Right ventricle myocardium superior (tissue), 1 donor: ENCODE results near the gene NEIL3. TPM values are rescaled to one million over a fixed set of nuclear protein-coding genes. Genes with fewer than 3 reads are reported as not detected.
A peak's percentile ranks its signal among the peaks of the same experiment; 100 is the strongest.
"Not testable (repeated sequence)": the region's sequence is repeated elsewhere in the genome, so short reads cannot be mapped to it uniquely, and the experiment has no call there.

Experiments
- ATAC-seq: fragments of 200-7000 bp; cut with Tn5 transposase; one replicate; pipeline ENCODE4 v1.9.1; 2020; ENCODE audit warnings: mild to moderate bottlenecking; ENCODE audit not compliant: poor library complexity
- DNase-seq: peaks from one replicate; pipeline ENCODE4 v3.0.0-alpha.2; 2020
- intact Hi-C: fragments of 100-400 bp; cut with DNase I; formaldehyde crosslinking; loops from one replicate; pipeline ENCODE4 v1.11.2; 2022
- total RNA-seq: library from RNA; stranded (reverse); fragmentation: NEBNext Ultra II Directional; extraction: Animal tissue kit (Norgen Biotek cat#: 25700); gene quantifications from one replicate; pipeline ENCODE4 v1.2.1, GENCODE V29; 2021
- donor health status: DM: no; HTN: yes; CAD: no; lungs with severe emphysema.

The NEIL3 gene
- total RNA-seq, 1 donor from 2014 or later: not detected

DNA sequence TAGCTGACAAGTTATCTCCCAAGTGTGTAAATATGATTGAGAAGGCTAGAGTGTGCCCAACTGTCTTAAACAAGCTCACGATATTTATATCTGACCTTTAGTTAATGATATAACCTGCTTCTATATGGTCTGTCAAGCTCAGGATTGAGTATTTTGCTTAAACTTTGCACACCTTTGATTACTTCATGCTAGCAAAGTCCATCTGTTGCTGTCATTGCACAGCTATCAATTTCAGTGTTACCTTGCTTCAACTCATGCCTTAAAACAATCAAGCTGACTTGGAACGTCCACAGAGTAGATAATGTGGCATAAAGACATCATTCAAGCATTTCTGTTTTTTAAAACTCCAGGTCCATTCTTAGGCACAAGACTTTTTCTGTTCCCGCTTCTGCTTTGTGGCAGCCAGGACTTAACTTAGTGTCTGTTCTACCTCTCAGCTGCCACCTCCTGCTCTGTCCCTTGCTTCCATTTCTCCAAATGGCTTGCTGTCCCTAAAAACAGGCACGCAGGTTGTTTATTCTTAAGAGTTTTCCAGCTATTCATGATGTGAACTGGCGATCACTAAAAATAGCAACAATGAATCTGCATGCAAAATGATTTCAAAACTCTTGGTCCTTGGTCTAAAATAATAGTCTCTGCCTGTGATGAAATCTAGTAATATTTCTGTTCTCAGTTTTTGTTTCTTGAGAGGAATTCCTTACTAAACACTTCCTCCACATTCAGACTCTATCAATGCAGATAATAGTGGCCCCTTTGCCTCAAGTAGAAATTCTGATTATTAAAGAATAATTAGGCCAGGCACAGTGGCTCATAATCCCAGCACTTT lies 16.3 kb upstream of the NEIL3 start:
- intact Hi-C loops: no loop called here
- ATAC-seq: no peak
- no peak for DNase-seq

DNA sequence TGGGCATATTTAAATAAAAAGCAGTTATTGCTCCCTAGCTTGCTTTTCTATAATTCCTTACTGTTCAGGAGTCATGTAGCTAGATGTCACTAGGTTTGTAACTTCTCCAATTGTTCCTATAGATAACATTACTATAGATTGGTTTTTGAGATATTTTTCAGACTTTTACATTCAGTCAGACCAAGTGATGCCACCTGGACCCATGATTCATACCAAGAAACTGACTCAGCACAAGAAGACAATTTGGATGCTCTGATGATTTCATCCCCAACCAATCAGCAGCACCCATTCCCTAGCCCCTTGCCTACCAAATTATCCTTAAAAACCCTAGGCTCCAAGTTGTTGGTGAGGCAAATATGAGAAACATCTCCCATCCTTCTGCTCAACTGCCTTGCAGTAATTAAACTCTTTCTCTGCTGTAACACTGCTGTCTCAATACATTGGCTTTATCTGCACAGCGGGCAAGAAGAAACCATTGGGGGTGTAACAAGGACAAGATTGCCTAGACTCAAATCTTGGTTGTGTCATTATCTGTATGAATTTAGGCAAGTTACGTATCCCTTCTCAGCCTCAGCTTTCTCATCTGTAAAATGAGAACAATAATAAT lies 11.8 kb upstream of the NEIL3 start:
- no peak for ATAC-seq
- intact Hi-C loops: no loop called here

DNA sequence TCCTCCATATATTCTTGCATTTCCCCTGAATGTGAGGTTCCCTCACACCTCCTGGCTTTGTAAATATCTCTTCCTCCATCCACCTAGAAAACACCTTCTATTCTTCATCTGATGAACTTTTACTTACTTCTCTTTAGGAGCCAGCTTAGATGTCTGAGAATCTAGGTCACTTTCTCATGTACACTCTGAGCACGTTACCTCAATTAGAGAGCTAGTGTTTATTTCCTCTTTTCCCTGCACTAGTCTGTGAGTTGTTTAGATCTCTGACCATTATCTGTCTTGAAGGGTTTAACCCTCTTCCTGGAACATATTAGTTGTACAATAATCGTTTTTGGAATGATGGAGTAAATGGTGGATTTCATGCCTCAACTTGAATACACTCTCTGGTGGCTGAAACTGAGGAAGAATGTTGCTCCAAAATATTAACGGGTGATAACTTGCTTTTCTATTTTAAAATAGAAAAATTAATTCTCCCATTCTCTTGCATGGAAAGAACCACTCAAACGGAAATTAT lies 8.5 kb upstream of the NEIL3 start:
- DNase-seq (no peak), ATAC-seq (no peak)
- intact Hi-C loops: no loop called here

More for the DNA sequence above, 11.8 kb upstream of the NEIL3 start:
- DNase-seq: no peak

DNA sequence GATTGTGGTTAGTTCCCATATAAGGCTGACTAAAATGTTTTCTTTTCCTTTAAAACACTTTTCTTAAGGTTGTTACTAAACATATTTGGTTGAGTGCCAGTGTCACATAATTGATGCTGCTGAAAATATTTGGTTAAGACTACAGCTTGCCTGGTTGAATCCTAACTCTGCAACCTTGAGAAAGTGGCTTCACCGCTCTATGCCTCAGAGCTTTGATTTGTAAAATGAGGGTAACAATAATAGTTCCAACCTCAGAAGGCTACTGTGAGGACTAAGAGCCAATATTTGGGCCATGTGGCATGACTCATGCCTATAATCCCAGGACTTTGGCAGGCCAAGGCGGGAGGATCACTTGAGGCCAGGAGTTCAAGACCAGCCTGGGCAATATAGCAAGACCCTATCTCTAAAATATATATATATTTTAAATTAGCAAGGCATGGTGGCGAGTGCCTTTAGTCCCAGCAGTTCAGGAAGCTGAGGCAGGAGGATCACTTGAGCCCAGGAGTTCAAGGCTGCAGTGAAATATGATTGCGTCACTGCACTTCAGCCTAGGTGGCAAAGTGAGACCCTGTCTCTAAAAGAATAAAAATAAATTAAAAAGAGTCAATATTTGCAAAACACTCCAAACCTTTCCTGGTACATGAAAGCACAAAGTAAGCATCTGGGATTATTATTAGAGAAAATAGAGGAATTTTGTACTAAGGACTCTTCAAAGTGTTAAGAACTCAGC lies 7.1 kb upstream of the NEIL3 start:
- DNase-seq (no peak), ATAC-seq (no peak)
- intact Hi-C loops: no loop called here

DNA sequence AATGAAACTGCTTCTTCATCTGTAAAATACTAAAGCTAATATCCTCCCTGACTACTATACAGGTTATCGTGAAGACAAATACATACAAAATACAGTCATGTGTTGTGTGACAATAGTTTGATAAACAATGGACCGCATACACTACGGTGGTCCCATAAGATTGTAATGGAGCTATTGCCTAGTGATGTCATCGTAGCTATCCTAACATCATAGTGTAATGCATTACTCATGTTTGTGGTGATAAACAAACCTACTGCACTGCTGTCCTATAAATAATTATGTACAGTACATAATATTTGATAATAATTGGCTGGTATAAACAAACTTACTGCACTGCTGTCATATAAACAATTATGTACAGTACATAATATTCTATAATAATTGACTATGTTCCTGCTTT lies 5.6 kb upstream of the NEIL3 start:
- ATAC-seq (no peak), DNase-seq (no peak)
- intact Hi-C loops: no loop called here

DNA sequence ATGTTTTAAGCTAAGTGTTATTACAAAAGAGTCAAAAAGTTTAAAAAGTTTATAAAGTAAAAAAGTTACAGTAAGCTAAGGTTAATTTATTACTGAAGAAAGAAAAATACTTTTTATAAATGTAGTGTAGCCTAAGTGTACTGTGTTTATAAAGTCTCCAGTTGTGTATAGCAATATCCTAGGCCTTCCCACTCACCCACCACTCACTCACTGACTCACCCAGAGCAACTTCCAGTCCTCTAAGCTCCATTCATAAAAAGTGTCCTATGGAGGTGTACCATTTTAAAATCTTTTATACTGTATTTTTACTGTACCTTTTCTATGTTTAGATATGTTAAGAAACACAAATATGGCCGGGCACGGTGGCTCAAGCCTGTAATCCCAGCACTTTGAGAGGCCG lies 4.8 kb upstream of the NEIL3 start:
- intact Hi-C loops, DNase-seq, ATAC-seq: not testable (repeated sequence)

DNA sequence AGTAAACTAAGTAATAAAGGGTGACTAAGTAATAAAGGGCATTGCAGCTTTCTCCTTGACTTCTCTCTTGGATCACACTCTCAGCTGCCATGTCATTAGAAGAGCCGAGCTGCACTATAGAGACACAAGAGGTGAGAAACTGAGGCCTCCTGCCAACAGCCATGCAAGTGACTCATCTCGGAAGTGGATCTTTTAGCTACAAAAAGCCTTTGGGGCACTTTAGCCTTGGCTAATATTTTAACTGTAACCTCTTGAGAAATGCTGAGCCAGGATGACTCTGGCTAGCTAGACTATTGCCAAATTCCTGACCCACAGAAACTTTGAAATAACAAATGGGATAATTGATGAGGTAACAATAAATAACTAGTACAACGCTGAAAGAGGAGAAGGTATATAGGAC lies 1.5 kb upstream of the NEIL3 start:
- DNase-seq (no peak), ATAC-seq (no peak)
- intact Hi-C loops: no loop called here

DNA sequence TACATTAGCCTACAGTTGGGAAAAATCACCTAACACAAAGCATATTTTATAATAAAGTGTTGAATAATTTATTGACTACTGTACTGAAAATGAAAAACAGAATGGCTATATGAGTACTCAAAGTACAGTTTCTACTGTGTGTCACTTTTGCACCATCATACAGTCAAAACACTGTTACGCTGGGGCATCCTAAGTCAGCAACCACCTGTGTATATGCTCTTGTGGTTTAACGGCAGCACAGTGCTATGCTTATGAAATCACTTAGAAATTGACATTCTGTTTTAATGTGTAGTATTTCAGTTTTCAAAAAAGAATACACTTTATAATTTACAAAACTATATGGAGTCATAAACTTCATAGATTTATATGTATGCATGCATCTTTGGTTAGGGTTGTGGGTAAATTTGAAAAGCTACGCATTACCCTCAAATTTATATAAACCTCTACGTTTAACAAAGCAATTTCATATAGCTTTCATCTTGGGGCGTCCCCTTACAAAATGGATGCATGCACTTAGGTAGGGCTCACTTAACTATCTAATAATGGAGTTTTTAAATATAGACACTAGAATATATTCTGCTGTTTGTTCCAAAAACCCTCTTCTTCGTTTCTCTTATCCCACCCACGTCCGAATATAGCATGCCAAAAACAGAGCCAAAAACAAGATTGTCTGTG lies 690 bp upstream of the NEIL3 start:
- no peak for DNase-seq
- intact Hi-C loops: no loop called here
- ATAC-seq: peak; percentile 9

DNA sequence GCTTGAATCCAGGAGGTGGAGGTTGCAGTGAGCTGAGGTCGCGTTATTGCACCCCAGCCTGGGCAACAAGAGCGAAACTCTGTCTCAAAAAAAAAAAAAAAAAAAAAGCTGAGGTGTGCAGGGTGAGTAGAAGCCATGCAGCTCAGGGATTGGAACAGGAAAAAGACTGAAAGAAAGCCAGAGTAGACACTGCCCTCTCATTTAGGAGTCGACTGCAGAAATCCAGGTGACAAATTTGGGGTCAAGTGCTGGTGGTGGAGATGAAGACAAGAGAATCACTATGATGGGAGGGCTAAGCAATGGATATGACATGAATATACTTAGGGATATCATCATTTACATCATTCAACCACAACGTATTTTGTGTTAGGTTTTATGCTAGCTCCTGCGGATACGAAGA lies 1.9 kb downstream of the NEIL3 start:
- intact Hi-C loops: no loop called here
- no peak for DNase-seq
- ATAC-seq: no peak

DNA sequence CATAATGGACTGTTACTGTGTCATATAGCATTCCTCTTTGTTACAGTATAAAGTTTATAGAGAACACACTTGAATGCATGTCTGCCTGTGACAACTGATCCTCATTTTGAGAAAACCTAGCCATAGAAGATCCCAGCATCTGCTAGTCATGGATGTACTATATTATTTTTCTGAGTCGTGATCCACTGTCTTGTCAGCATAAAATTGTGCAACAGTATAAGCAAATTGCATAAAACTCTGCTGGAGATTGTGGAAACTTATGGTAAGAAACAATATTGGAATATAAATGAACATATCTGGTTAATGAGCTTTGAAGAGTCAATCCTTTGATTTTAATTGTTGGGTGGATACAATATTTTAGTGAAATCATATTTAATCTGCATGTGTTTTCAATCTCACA lies 3.6 kb downstream of the NEIL3 start:
- no peak for ATAC-seq
- DNase-seq: no peak
- intact Hi-C loops: no loop called here

DNA sequence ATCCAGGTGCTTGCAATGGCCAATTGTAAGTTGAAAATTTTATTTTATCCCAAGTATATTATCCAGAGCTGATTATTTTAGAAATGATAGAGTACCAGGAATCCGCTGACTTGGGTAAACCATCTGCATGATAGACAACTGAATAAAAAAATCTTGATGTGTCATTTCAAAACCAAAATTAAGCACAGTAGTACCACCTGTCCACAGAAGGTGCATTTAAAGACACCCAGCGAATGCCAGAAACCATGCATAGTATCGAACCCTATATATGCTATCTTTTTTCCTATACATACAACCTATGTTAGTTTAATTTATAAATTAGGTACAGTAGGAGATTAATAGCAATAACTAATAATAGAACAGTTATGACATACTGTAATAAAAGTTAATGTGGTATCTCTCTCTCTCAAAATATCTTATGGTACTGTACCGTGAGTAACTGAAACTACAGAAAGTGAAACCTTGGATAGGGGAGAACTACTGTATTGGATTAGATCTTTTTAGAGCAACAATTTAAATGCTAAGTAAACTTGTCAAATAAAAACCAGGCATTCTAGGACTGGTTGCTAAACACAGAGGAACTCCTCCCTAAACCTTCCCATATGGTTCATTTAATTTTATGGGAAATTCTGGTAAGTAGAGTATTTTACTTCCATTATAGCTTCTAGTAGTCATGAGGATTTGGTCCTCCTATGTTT lies 6.2 kb downstream of the NEIL3 start:
- no peak for DNase-seq
- intact Hi-C loops: no loop called here
- ATAC-seq: no peak

DNA sequence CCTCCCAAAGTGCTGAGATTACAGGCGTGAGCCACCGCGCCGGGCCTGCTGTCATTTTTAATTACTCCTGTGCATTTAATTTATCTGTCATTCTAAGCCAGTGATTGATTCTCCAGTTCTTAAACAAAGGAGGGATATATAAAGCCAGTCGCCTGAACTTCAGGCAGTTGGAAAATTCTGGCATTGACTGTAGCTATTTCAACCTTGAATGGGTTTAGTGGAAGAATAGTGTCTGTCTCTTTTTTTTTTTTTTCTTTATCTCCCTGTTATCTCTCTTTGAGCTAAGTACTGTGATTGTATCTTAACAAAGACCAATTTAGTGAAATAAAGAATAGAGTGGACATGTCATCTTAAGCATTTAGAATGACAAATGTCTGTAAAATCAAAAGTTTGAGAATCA lies 11.0 kb downstream of the NEIL3 start:
- intact Hi-C loops: no loop called here
- DNase-seq (no peak), ATAC-seq (no peak)

DNA sequence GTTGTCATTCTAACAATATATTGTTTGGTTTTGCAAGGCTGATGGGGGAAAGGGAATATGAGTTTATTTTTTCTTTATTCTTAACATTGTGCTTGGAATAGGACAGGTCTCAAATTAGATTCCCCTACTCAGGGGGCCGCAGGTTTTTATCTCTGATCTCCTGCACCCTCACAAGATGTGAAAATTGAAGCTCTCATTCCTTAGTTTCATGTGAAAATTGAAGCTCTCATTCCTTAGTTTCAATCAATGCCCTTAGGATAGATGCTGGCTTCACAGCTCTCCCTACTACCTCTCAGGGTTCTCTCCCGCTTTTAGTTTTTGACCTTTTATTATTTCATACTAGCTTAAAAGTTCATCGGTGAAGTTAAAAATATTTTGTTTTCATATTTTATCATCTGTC lies 12.0 kb downstream of the NEIL3 start:
- DNase-seq (no peak), ATAC-seq (no peak)
- intact Hi-C loops: no loop called here

DNA sequence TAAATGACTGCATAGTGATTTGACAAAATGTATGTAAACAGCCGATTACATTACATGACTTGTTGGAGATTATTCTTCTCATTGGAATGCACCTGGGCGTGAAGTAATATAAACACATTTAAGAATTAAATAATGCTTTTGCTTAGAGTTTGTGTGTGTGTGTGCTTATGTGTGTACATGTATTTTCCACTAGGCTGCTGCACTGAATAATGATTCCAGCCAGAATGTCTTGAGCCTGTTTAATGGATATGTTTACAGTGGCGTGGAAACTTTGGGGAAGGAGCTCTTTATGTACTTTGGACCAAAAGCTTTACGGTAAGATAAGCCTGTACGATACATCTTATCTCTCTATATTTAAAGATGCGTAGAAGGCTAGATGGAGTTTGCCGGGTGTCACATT lies 12.6 kb downstream of the NEIL3 start:
- no peak for ATAC-seq

DNA sequence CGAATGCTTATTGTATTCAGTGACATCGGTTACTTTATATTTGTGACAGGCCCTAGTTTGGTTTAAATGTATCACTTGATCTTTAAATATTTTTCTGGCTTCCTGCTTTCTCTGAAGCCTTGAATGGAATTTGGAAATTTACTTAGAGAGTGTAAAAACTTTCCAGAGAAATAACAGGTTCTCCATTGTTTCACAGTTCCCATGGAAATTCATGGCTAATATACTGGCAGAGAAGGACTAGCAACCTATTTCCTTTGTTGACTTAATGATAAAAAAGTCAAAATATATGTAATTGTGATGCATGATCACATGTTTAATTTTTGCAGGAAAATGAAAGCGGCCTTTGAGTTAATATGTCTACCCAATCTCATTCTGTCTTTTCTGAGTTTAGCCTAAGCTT lies 13.2 kb downstream of the NEIL3 start:
- DNase-seq: no peak
- intact Hi-C loops: no loop called here
- no peak for ATAC-seq

More for the DNA sequence above, 12.6 kb downstream of the NEIL3 start:
- no peak for DNase-seq
- intact Hi-C loops: no loop called here

DNA sequence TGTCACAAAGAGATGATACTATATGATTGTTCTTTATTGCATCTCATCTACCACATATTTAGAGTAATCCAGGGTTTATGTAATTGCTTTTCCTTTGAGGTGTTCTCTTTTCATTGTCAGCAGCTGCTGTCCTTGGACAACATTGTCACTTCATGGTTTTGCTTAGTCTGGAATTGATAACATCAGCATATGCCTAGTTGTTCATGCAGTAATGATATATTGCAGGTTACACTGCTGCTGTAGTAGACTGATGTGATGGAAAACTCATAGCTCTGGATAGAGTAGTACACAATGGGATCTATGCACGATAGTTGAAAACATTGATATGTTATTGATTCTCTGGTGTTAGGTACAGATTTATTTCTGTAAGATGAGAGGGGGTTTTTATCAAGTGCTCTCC lies 13.7 kb downstream of the NEIL3 start:
- intact Hi-C loops: no loop called here
- ATAC-seq: no peak

DNA sequence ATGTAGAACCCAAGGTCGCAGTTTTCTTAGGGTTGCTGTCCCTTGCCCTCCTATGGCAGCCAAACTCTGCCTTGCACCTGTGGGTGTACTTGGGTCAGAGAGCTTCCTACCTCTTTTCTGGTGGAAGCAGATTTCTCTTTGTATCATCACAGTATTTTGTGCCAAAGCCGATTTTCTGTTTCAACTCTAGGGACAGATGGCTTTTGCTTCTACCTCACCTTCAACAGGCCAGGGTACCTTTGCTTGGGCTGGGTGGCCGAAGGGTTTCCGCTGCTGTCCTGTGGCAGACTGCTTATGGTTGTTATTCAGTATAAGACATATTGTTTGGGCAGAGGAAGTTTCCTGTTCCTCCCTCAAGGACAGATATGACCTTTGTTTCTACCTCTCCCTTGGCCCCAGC lies 22.4 kb downstream of the NEIL3 start:
- intact Hi-C loops: no loop called here
- DNase-seq: no peak
- no peak for ATAC-seq

More for the DNA sequence above, 13.7 kb downstream of the NEIL3 start:
- no peak for DNase-seq

DNA sequence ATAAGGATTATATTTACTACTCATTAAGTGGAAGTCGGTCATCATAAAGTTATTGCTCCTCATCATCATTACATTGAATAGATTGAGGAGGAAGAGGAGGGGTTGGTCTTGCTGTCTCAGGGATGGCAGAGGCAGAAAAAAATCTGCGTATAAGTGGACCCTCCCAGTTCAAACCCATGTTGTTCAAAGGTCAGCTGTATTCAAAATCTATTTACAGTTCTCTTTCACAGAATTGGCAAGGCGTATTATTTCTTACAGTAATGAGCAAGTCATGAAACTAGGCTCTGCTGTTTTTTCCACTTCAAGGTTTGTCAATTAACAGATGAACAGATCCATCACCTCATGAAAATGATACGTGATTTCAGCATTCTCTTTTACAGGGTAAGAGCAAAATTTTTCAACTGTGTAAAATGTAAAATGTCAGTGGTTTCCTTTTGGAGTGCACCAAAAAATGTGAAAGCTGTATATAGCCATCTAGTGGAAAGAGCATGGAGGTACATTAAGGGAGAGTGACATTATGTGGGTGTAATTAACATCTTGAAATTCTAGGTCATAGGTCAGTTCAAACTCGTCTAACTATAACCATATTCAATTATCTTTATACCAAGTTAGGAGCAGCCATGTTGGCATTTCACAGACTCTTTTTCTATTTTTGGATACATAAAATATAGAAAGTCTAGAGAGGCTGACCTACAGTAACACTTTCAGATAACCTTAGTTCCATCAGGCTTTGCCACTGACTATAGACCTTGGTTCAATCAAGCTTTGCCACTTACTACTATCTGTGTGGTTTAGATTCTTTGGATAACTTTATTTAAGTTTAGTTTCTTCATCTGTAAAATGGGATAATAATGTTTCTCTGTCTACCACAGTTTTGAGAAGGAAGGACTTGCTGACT lies 30.1 kb downstream of the NEIL3 start:
- intact Hi-C loops: no loop called here
- DNase-seq (no peak), ATAC-seq (peak; percentile 73)
